Fibroblast of lung (primary cell): Measurements from ENCODE around the gene GMFB. TPM values are rescaled to one million over a fixed set of nuclear protein-coding genes. Genes with fewer than 3 reads are reported as not detected.

Source experiments
- DNase-seq, 2 donors: peaks; one replicate each; pipeline versions ENCODE4 v3.0.0 to v3.0.0-alpha.2; 2010; ENCODE audit warnings: low read depth in 2 of 2
- H2AFZ ChIP-seq: 2 replicates; pipeline ENCODE4 v1.5.1; 2012; ENCODE audit warnings: low read length, control low read depth, inconsistent platforms
- H3K27ac ChIP-seq: 2 replicates; pipeline ENCODE4 v1.5.1; 2011; ENCODE audit warnings: low read length, control low read depth; ENCODE audit not compliant: insufficient read depth
- H3K27me3 ChIP-seq: 2 replicates; pipeline ENCODE4 v1.5.1; 2011; ENCODE audit warnings: mild to moderate bottlenecking, low read length; ENCODE audit not compliant: control insufficient read depth, insufficient read depth
- H3K36me3 ChIP-seq: 2 replicates; pipeline ENCODE4 v1.5.1; 2011; ENCODE audit warnings: low read length; ENCODE audit not compliant: control insufficient read depth, insufficient read depth
- H3K4me1 ChIP-seq: 2 replicates; pipeline ENCODE4 v1.5.1; 2011; ENCODE audit warnings: low read length; ENCODE audit not compliant: control insufficient read depth, insufficient read depth; ENCODE audit errors: extremely low read depth
- H3K4me2 ChIP-seq: 2 replicates; pipeline ENCODE4 v1.5.1; 2011; ENCODE audit warnings: low read length, control low read depth; ENCODE audit not compliant: insufficient read depth; ENCODE audit errors: extremely low read depth
- H3K4me3 ChIP-seq, 4 experiments: fragments of 200-600 bp in 1 of 4; sonication (generic) in 1 of 4; replicated peaks in 1 of 4; 2 replicates each; pipeline ENCODE4 v1.5.1; 2011 to 2016; ENCODE audit warnings: low read length in 4 of 4, low read depth in 3 of 4, mild to moderate bottlenecking in 3 of 4, control low read depth in 2 of 4, inconsistent platforms in 1 of 4, mixed read lengths in 1 of 4; ENCODE audit not compliant: insufficient read depth in 1 of 4; ENCODE audit errors: control extremely low read depth in 1 of 4
- H3K79me2 ChIP-seq: 2 replicates; pipeline ENCODE4 v1.5.1; 2012; ENCODE audit warnings: mild to moderate bottlenecking, low read length, inconsistent platforms; ENCODE audit not compliant: control insufficient read depth, insufficient read depth
- H3K9ac ChIP-seq: 2 replicates; pipeline ENCODE4 v1.5.1; 2011; ENCODE audit warnings: mild to moderate bottlenecking, low read length, control low read depth; ENCODE audit not compliant: insufficient read depth
- H3K9me3 ChIP-seq: 2 replicates; pipeline ENCODE4 v1.5.1; 2012; ENCODE audit warnings: low read depth, low read length; ENCODE audit not compliant: control insufficient read depth, insufficient read depth
- H4K20me1 ChIP-seq: 2 replicates; pipeline ENCODE4 v1.5.1; 2011; ENCODE audit warnings: low read length; ENCODE audit not compliant: control insufficient read depth, insufficient read depth; ENCODE audit errors: extremely low read depth
- EZH2 ChIP-seq: IDR thresholded peaks from 2 replicates; pipeline ENCODE4 v1.5.1; 2012; ENCODE audit warnings: low read length, control low read depth, mild to moderate bottlenecking; ENCODE audit errors: missing control alignments
- polyA plus RNA-seq, 2 donors: library from polyadenylated mRNA; depleted of rRNA in 1 of 2; stranded (reverse) in 1 of 2; unstranded in 1 of 2; fragments of >200 nt; gene quantifications; 2 replicates each; pipeline ENCODE4 v1.2.1, GENCODE V29; 2011 to 2012; ENCODE audit warnings: missing spikeins in 1 of 2
- total RNA-seq: library from RNA; depleted of rRNA; stranded (reverse); fragments of >200 nt; gene quantifications from 2 replicates; pipeline ENCODE4 v1.2.1, GENCODE V29; 2014
- TF ChIP-seq, protein P1 (sequence below), 2 donors: IDR thresholded peaks in 1 of 2; conservative IDR thresholded peaks in 1 of 2; 1 replicate in 1 of 2; 2 replicates in 1 of 2; pipeline ENCODE4 v1.5.1; 2011 to 2012; ENCODE audit warnings: low read length in 2 of 2, control low read depth in 1 of 2, inconsistent platforms in 1 of 2, low read depth in 1 of 2, mild to moderate bottlenecking in 1 of 2

The GMFB gene
- total and polyA plus RNA-seq, 2 donors (not counting 1 experiment from before 2014, with no cell fraction given) = 69.2 to 85.5 TPM

- peaks cover 8% of the 10 kb centered on the region for H4K20me1 ChIP-seq
- H3K4me1 ChIP-seq = peaks cover 1% of the 10 kb centered on the region
- H3K9me3 ChIP-seq = no peaks in the 10 kb centered on the region
- no peak overlapping the region for H3K4me2 ChIP-seq
- H3K79me2 ChIP-seq = peaks cover 47% of the 10 kb centered on the region
- H3K4me3 ChIP-seq = no peak overlapping the region
- TF ChIP-seq, protein P1, sequence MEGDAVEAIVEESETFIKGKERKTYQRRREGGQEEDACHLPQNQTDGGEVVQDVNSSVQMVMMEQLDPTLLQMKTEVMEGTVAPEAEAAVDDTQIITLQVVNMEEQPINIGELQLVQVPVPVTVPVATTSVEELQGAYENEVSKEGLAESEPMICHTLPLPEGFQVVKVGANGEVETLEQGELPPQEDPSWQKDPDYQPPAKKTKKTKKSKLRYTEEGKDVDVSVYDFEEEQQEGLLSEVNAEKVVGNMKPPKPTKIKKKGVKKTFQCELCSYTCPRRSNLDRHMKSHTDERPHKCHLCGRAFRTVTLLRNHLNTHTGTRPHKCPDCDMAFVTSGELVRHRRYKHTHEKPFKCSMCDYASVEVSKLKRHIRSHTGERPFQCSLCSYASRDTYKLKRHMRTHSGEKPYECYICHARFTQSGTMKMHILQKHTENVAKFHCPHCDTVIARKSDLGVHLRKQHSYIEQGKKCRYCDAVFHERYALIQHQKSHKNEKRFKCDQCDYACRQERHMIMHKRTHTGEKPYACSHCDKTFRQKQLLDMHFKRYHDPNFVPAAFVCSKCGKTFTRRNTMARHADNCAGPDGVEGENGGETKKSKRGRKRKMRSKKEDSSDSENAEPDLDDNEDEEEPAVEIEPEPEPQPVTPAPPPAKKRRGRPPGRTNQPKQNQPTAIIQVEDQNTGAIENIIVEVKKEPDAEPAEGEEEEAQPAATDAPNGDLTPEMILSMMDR (conservative IDR thresholded peaks at IDR 0.05 in 1 of 2, IDR thresholded peaks at IDR 0.05 in 1 of 2; ENCODE audit: low read depth in 1 of 2, low read length in 2 of 2) = no peak
- no peak for TF ChIP-seq EZH2
- no peak overlapping the region for H2AFZ ChIP-seq
- DNase-seq = no peak
- no peak overlapping the region for H3K27ac ChIP-seq
- no peak overlapping the region for H3K9ac ChIP-seq
- no peaks in the 10 kb centered on the region for H3K27me3 ChIP-seq
- H3K36me3 ChIP-seq = peaks cover 6% of the 10 kb centered on the region
These were observed 7.1 kb downstream of the GMFB start for GRCh38 chr14:54481695-54482094.

DNA sequence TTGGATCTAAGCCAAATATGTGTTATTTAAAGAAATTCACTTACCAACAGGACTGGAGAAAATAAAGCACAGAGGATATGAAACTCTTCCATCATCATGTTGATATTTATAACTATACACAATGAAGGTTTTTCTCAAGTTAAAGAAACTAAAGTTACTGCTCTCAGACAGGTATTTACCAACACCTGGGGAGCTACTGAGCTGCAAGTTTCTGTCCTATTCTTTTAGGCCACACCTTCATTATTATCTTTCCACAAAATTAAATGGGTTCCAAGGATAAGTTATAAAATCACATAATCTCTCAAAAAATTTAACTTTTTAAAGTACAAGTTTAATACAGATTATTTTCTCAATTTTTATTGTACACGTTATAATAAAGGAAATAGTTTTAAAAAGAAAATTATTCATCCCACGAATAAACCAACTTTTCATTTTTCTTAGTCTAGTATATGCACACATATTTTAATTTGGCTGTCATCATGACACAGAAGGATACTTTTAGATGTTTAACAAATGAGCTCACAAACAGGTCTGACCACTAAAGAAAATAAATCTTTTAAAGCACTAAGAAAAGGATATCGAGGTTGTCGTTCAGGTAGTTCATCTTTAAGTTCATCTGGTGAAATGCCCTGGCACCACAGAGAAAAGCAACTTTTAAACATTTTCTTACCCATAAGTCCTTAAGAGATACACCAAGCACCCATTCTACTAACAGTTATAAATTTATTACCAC, 7.8 kb downstream of the GMFB start:
- Histone ChIP-seq H3K36me3 (peaks cover 6% of the 10 kb centered on the region), H4K20me1 (peaks cover 8% of the 10 kb centered on the region), H3K79me2 (peaks cover 40% of the 10 kb centered on the region), H3K9ac (no peak overlapping the region), H3K4me3 (no peak overlapping the region), H3K9me3 (no peaks in the 10 kb centered on the region), H2AFZ (no peak overlapping the region), H3K4me1 (no peaks in the 10 kb centered on the region), H3K4me2 (no peak overlapping the region), H3K27ac (no peak overlapping the region), H3K27me3 (no peaks in the 10 kb centered on the region)
- TF ChIP-seq, protein P1 (conservative IDR thresholded peaks at IDR 0.05 in 1 of 2, IDR thresholded peaks at IDR 0.05 in 1 of 2; ENCODE audit: low read depth in 1 of 2, low read length in 2 of 2) = no peak
- no peak for TF ChIP-seq EZH2
- peak in 1 of 2 donors; percentile 27 for DNase-seq

DNA sequence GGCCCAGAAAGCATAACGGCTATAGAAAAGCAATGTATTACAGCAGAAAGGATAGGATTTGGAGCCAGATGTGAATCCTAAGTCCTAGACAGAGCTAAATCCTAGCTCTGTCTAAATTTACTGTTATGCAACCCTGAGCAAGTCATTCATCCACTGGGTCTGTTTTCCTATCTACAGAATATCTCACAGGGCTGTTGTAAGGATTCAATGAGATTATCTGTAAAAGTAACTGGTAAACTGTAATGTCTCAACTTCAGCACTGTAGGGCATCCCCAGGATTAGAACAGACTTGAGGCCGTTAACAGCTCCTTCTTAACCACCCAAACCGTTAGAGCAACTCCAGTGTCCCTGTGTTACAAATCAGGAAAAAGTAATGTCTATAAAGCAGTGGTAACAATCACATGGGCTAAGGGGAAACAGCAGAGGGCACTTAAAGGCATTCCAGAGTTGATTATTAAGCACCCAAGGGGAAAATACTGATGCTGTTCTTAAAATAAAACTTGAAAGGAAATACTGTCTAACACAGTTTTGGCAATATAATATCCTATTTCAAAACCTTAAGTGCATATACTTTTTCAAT, 10.1 kb downstream of the GMFB start:
- Histone ChIP-seq H2AFZ (no peak overlapping the region), H3K36me3 (peaks cover 6% of the 10 kb centered on the region), H3K27me3 (no peaks in the 10 kb centered on the region), H3K4me3 (no peak overlapping the region), H3K9me3 (no peaks in the 10 kb centered on the region), H3K9ac (no peak overlapping the region), H3K4me1 (no peaks in the 10 kb centered on the region), H4K20me1 (peaks cover 8% of the 10 kb centered on the region), H3K4me2 (no peak overlapping the region), H3K27ac (no peak overlapping the region), H3K79me2 (peaks cover 20% of the 10 kb centered on the region)
- TF ChIP-seq, protein P1 (conservative IDR thresholded peaks at IDR 0.05 in 1 of 2, IDR thresholded peaks at IDR 0.05 in 1 of 2; ENCODE audit: low read depth in 1 of 2, low read length in 2 of 2) = no peak
- no peak for TF ChIP-seq EZH2
- DNase-seq = no peak
